ENCODE data around the gene AP2A2.

Gene AP2A2

DNA sequence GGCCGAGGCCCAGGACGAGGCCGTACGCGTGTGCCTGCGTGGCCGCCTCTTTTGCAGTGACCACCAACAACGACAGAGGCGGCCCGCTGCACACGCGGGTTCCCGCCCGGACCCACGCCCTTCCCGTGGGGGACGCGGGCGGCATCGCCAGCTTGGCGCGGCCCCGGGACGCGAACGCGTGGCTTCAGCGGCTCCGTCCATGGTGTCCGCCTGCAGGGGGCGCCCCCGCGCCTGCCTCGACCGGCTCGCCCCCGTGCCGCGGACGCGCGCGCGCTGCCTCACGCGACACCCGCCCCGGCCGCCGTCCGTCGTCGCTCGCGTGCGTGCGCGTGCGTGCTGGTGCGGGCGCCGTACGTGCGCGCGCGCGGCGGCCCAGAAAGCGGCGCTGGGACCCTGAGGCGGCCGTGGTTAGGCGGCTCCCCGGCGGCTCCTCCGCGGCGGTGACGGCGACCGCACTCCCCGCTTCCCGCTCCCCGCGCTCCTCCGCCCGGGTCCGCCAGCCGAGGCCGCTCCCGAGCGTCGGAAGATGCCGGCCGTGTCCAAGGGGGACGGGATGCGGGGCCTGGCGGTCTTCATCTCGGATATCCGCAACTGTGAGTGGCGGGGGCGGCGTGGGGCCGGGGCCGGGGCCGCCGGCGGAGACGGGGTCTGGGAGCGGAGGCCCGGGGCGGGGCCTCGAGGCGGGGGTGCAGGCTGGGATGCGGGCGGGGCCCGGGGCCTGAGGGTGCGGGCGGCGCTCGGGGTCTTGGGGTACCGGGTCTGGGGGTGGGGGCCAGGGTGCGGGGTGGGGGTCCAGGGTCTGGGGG lies at the start of gene AP2A2:
AP2A2 (plus strand) TSS at position 375 of the 806 bp plus-strand sequence; CDS start at position 527, 152 bp downstream.
- DNase-seq (ENCODE audit: low read depth in 1 of 2, low spot score in 1 of 2) = peak; percentile 87 to 93

DNA sequence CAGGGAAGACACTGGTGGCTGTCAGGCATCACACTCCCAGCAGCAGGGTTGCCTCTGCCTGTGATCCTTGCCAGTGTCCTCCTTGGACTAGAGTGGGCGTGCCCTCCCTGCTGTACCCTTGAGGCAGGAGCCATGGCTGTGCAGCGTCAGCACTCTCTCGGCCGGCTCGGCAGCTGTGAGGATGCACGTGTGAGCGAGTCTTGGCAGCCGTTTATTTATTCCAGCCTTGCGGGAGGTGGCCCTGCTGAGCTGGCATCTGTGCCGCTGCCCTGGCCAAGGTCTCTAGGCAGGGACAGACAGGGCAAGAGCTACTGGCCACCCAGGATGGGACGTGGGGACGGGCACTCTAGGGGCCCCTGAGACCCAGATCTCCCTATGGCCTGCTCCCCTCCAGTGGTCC lies 49.1 kb upstream of the AP2A2 start:
- no peak for DNase-seq (ENCODE audit: low read depth in 1 of 2, low spot score in 1 of 2)

DNA sequence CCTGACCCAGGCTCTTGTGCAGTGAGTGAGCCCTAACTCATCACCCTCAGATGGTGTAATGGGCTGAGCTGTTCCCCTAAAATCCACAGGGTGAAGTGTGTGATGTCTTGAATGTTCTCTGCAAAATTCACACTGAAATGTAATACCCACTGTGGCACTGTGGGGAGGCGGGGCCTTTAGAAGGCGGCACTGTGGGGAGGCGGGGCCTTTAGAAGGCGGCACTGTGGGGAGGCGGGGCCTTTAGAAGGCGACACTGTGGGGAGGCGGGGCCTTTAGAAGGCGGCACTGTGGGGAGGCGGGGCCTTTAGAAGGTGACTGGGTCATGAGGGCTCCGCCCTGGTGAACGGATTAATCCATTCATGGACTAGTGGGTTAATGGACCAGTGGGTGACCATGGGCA lies 48.1 kb upstream of the AP2A2 start:
- no peak for DNase-seq (ENCODE audit: low read depth in 1 of 2, low spot score in 1 of 2)

DNA sequence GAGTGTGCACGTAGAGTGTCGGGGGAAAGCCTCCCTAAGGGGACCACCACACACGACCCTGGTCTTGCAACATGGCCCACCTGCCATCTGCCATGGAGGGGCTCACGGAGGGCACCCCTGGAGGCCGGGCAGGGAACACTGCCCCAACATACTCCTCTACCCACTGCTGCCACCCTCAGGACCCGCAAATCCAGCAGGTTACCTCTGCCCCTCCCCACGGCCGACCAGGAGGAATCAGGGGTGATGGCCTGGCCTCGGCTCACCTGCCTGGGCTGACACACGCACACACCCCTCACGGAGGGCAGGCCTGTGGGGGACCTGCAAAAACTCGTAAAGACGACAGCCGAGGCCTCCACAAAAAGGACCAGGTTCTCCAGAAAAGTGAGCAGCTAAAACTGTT lies 45.2 kb upstream of the AP2A2 start:
- no peak for DNase-seq (ENCODE audit: low read depth in 1 of 2, low spot score in 1 of 2)

DNA sequence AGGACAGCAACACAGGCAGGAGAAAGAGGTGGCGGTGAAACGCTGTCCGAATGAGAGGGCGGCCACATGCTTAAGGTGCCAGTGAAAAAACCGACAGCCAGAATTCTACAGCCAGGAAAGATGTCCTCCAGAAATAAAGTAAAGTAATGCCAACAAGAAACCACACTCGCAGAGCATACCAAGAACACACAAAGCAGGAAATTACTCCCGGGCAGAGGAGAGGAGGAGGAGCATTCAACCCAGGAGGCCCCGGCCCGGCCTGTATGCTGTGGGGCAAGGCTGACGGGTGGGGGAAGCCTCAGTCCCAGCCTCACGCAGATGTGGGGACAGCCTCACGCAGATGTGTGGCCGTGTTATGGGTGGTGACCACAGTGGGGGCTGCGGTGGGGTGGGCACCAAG lies 43.1 kb upstream of the AP2A2 start:
- no peak for DNase-seq (ENCODE audit: low read depth in 1 of 2, low spot score in 1 of 2)

DNA sequence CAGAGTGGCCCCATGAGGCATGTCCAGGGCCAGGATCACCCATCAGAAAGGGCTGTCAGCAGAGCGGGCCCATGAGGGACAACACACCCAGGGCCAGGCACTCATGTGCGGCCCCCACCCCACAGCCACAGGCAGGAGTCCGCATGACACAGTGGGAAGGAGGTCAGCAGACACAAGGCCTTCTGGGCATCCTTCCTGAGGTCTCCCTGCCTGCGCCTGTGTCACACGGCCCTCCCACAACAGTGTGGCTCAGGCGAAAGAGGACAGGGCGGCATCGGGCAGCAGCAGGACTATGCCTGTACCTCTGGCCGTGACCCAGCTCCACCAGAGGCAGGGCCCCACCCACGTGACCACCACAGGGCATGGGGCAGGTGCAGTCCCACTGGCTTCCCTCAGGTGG lies 42.1 kb upstream of the AP2A2 start:
- DNase-seq (ENCODE audit: low read depth in 1 of 2, low spot score in 1 of 2) = no peak

DNA sequence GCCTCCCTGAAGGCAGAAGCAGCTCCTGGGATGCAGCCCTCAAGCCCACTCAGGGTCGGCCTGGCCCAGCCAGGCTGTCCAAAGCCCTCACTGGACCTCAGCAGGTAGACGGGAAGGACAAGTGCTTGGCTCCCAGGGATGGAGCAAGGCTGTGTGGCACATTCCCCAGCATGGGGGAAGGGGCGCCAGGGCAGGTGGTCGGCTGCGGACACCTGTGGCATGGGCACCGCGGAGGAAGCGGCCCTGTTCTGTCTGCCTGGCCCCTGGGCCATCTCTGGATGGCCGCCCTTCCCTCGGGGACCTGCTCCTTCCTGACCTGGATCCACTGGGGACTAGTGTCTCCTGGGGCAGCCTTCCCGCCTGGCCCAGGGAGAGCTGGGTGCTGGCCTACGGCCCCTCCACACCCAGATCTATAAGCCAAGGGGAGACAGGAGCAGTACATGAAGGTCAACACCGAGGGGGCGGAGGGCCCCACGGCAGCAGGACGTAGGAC lies 41.0 kb upstream of the AP2A2 start:
- DNase-seq (ENCODE audit: low read depth in 1 of 2, low spot score in 1 of 2) = no peak

DNA sequence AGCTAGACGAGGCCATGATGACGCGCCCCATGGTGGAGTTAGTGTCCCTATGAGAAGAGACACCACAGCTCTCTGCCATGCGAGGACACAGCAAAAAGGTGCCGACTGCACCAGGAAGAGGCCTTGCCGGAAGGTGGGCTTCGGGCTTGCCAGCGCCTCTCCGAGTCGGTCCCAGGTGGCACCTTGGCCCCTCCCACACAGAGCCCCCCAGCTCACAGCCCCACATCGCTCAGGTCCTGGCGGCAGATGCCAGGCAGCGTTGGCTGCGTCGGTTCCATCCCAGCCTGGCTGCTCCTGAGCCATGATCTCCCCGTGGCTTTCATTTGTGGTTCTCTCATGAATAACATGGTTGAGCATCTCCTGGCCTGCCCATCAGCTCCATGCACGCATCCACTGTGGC lies 39.1 kb upstream of the AP2A2 start:
- DNase-seq (ENCODE audit: low read depth in 1 of 2, low spot score in 1 of 2) = no peak

DNA sequence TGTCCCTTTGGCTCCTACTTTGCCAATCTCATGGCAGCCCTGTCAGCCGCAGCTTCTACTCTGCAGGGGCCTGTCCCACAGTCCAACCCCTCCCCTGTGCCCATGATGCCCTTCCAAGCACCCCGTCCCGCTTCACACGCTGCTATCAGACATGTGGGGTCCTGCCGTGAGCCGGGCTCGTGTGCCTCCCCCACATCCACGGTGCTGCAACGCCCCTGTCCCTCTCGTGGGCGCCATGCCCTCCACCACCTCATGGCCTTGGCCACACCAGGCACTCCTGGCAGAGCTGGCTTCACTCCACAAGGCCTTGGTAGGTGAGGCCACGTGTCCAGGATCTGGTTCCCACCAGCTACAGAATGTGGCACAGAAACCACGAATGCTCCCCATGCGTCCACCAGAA lies 38.1 kb upstream of the AP2A2 start:
- DNase-seq (ENCODE audit: low read depth in 1 of 2, low spot score in 1 of 2) = no peak

DNA sequence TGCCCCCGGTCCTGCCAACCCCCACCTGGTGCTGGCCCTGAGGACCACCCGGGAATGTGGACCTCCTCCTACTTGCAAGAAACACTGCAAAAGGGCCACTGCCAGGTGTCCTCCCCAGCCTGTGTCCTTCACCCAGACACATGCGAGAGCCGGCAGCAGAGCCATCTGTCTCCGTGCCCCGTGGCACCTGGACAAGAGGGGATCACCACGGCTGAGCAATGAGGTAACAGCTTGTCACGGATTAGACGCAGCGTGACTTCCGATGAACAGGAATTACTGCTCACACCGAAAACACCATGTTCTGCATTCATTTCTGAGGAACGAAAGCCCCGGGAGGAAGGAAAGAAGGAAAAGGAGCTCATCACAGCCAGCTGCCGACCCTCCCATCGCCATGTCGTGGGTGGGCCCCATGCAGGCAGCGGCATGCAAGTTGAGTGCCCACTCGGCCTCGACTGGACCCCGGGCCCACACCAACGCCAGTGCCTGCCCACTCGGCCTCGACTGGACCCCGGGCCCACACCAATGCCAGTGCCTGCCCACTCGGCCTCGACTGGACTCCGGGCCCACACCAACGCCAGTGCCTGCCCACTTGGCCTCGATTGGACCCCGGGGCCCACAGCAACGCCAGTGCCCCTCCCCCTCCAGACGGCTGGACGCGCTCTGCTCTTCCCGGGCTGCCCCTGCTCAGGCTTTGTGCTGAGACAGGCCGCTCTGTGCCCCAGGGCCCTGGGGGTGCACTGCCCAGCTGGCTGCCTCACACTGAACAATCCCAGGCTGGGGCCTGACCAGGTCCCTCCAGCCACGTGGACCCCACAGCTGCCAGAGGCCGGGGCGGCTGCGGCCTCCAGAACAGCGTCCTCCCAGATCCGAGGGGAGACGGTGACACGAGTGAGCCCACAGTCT lies 37.1 kb upstream of the AP2A2 start:
- DNase-seq (ENCODE audit: low read depth in 1 of 2, low spot score in 1 of 2) = no peak

DNA sequence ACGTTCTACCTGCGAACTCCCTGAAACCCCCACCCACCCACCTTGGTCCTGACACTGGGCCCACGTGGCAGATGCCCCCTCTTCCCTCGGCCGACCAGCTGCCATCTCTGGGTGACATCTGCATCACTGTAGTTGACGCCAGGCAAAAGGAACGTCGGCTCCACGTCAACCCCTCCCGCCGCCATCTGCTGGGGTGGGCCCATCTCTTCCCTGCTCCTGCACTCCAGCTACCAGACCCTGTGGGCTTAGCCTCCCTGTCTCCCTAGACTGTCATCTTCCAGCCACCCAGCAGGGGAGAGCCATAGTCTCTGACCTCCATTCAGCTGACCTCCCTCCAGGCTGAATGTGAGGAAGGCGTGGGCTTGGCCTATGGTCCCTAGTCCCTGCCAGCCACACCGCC lies 36.4 kb upstream of the AP2A2 start:
- no peak for DNase-seq (ENCODE audit: low read depth in 1 of 2, low spot score in 1 of 2)

DNA sequence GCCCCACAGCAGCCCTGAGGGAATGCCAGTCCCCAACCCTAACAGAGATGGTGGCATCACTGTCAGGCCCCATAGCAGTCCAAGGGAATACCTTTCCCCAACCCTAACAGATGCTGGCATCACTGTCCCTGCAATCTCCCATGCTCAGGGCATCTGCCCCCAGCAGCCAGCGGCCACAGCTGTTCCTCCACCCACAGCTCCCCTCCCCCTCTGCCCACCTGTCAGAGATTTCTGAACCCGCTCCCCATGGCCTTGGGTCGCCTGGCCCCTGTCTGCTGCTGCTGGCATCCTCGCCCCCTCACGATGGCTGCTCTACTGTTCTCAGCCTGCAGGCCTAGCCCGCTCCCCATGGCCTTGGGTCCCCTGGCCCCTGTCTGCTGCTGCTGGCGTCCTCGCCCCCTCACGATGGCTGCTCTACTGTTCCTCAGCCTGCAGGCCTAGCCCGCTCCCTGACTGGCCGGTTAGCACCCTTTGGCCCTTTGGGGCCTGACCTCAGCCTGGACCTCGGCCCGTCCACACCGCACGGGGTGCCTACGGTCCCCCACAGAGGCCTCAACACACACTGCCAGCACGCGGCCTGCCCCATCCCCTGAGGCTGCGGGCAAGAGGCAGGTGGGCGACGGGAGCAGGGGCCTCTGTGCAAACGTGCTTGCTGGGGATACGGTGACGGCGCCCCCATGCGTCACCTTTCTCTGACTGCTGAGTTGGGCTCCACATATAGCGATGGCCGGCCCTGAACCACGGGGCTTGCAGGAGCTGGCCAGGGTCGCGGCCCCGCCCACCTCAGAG lies 35.8 kb upstream of the AP2A2 start:
- DNase-seq (ENCODE audit: low read depth in 1 of 2, low spot score in 1 of 2) = no peak

DNA sequence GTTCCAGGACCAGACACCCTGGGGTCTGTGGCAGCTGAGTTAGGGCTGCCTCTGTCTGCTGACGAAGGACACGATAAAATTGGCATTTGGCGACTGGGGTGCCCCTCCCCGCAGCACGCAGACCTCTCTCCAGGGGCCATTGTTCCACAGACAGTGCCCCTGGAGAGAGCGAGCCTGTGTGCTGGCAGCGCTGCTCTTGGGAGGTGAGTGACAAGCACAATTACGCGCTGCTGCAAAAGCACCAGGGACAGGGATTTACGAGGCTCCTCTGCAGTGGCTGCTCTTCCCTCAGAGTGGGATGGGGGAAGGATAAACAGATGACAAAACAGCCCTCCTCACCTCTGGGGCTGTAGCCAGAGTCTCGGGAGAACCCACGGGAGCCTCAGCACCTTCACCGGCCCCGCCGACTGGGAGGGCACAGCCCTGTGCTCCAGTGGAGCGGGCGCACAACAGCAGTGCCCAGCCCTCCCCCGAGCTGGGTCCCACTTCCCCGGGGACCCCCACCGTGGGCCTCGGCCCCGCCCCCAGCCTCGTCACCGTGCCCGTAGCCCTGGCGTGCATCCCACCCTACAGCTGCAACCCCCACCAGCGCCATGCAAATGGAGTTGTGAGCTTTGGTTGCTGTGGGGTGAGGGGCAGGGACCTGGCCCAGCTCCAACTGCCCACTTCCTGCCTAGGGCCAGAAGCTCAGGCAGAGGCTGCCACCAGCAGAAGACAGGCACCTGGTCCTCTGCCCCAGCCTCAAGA lies 34.7 kb upstream of the AP2A2 start:
- no peak for DNase-seq (ENCODE audit: low read depth in 1 of 2, low spot score in 1 of 2)

DNA sequence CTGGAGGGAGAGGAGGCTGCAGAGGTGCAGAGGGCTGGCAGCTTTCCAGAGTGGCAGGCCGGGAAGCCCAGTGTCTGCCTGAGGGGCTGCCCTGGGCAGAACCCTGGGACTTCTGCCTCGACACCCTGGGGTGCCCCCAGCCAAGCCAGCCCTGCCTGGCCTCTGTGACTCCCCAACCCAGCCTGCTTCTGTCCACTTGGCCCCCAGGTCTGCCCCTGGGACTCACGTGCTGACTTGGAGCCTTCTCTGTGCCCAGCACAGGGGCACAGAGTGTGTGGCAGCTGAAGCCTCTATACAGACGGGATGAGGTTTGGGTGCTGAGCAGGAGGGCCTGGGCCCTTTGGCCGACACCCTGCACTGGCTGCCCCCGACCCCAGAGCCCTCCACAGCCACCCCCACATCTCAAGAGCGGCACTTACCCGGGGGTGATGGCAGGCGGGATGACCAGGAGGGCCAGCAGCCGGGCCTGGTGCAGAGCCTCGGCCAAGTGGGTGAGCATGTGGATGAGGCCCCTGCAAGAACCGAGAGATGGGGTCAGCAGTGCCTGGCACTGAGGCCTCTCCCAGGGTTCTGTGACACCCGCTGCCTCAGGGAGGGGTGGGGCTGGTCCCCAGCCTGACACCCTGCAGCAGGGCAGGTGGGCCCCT lies 32.5 kb upstream of the AP2A2 start:
- DNase-seq (ENCODE audit: low read depth in 1 of 2, low spot score in 1 of 2) = no peak

DNA sequence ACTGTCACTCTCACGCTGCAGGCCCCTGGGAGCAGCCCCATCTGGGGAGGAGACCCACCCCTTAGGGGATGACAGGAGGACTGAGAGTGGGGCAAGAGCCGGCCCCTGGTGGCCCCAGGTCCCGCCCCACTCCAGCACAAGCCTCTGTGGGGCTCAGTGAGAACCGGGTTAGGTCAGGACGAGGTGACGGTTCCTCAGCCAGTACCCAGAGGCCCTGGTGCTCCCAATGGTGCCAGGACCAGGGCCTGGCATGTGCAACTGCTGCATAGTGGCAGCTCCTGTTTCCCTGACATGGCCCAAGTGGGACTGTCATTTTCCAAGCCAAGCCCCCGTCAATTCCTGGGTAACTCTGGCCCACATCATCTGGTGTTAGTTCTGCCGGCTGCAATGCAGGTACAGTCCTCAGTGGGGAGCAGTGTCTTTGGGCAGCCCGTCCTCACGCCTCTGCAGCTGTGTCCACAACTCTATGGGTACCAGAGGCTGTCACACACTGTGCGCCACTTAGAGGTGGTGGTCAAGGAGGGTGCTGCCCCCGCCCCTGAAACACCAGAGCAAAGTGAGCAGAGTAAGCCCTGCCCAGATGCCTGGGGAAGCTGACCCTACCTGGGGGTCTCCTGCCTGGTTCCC lies 31.0 kb upstream of the AP2A2 start:
- DNase-seq (ENCODE audit: low read depth in 1 of 2, low spot score in 1 of 2) = no peak

DNA sequence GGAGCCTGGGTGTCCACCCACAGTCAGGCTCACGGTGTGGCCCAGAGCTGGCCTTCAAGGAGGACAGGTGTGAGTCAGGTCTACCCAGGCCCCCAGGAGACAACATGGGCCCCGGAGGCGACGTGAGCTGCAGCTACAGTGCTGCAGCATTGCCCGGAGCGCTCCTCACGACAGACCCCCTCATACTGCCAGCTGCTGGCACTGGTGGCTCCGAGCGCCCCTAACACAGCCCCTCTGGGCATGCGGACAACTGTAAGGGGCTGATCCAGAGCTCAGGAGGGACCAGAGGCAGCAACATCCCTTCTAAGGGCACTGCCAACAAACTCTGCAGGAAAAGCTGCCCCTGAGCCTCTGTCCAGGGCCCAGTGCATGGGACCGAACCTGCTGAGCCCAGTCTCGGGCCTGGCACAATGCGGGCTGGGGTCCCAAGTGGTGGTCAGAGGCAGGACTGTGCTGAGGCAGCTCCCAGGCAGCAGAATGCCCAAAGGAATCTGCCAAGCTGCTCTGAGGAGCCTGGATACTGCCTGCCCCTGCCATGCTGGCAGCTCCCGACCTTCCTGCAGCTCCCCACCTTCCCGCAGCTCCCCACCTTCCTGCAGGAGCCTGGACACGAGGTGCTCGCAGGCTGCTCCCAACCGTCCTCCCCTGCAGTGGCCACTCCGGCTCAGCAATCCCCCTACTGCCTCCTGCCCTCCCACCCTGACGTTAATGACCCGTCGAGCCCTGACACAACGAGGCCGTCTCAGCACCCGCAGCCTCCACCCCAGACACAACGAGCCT lies 30.1 kb upstream of the AP2A2 start:
- no peak for DNase-seq (ENCODE audit: low read depth in 1 of 2, low spot score in 1 of 2)

DNA sequence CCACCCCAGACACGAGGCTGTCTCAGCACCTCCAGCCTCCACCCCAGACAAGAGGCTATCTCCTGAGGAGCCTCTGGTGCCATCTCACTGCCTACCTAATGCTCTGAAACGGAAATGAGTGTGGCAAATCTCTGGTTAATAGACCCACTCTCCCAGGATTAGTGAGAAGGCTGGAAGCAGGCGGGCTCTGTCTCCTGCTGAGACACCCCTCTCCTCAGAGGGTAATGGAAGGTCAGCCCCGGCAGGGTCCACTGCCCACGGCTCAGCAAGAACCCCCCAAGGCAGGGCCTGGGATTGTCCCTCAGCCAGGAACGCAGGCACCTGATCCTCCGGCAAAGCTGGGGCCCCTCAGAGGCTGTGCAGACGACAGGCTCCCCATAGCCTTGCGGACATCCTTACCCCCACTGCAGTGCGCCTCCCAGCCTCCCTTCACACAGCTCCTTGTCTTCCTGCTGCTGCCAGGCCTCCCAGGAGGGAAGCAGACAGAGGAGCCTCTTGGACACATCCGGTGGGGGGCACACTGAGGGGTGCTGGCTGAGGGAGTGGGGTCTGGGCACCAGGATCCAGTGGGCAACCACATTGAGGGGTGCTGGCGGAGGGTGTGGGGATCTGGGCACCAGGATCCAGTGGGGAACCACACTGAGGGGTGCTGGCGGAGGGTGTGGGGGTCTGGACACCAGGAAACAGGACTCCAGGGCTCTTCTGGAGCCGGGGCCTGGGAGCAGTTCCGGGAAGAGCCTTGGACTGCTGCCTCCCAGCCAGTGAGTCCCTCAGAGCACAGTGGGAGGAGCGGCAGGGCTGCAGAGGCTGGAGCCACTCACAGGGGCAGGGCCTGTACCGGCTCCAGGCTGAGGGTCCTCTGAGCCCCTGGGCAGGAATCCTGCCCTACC lies 28.2 kb upstream of the AP2A2 start:
- DNase-seq (ENCODE audit: low read depth in 1 of 2, low spot score in 1 of 2) = no peak

DNA sequence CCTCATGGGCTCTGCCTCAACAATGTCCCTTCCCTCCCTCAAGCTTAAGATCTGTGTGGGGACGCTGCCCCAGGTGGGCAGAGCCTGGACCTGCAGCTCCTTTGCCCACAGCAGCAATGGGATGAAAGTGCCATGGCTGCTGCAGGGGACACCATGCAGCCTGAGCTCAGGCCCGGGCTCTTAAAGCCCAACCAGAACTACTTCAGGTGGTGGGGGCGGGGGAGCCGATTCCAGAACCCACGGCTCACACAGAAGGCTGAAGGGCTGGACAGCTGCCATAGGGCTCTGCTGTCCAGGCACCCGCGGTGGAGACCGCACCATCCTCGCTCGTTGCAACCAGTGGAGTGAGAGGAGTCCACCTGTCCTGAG lies 27.5 kb upstream of the AP2A2 start:
- no peak for DNase-seq (ENCODE audit: low read depth in 1 of 2, low spot score in 1 of 2)
